ENCODE measurements around the gene MSRB1.
"Not testable (repeated sequence)": the region's sequence is repeated elsewhere in the genome, so short reads cannot be mapped to it uniquely, and the experiment has no call there.

The MSRB1 gene

DNA sequence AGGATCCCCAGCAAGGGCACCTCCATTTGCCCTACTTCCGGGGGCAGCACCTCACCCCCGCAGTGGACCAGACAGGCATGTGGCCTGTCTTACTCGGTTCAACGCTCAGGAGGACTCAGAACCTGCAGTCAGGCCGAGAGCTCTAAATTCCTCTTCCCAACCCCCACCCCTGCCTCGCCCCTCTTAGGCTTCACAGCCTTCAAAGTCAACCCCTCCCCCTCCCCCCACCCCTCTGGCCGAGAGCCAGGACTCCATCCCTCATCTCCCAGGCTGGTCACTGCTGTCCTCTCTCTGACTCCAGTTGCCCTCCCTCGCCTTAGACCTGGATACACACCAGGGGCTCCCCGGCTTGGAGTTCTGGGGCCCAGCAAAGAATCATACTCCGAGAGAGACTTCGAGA is 16.7 kb downstream of the MSRB1 start:
- H3K9ac ChIP-seq (ENCODE audit: low read depth in 1 of 2, low read length in 2 of 2): no peak overlapping the region
- peaks cover 7 to 9% of the 10 kb centered on the region in 2 donors for H3K4me1 ChIP-seq (ENCODE audit: control insufficient read depth in 1 of 2, insufficient read depth in 2 of 2, low read length in 2 of 2)
- H3K9me3 ChIP-seq (ENCODE audit: control insufficient read depth in 1 of 2, low read length in 2 of 2): no peaks in the 10 kb centered on the region
- no peak overlapping the region for H3K27ac ChIP-seq (ENCODE audit: low read depth, low read length)
- H3K4me3 ChIP-seq (ENCODE audit: low read depth in 1 of 2, low read length in 2 of 2): no peak overlapping the region
- H3K27me3 ChIP-seq (ENCODE audit: control insufficient read depth in 1 of 2, insufficient read depth in 2 of 2, low read length in 2 of 2): peaks cover 11 to 19% of the 10 kb centered on the region in 2 donors
- H3K36me3 ChIP-seq (ENCODE audit: control insufficient read depth in 1 of 2, insufficient read depth in 2 of 2, low read length in 2 of 2): no peaks in the 10 kb centered on the region

DNA sequence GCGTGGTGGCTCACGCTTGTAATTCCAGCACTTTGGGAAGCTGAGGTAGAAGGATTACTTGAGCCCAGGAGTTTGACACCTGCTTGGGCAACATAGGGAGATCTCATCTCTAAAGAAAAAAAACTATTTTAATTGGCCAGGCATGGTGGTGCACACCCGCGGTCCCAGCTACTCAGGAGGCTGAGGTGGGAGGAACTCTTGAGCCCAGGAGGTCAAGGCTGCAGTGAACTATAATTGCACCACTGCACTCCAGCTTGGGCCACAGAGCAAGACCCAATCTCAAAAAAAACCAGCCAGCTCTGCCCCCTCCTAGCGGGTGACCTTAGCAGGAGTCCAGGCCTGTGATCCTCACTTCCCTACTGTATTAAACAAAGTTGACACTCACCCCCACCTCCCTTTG is 18.9 kb downstream of the MSRB1 start:
- H3K4me3 ChIP-seq (ENCODE audit: low read depth in 1 of 2, low read length in 2 of 2): no peak overlapping the region
- no peak overlapping the region for H3K9ac ChIP-seq (ENCODE audit: low read depth in 1 of 2, low read length in 2 of 2)
- no peaks in the 10 kb centered on the region for H3K9me3 ChIP-seq (ENCODE audit: control insufficient read depth in 1 of 2, low read length in 2 of 2)
- H3K27ac ChIP-seq (ENCODE audit: low read depth, low read length): no peak overlapping the region
- H3K27me3 ChIP-seq (ENCODE audit: control insufficient read depth in 1 of 2, insufficient read depth in 2 of 2, low read length in 2 of 2): peaks cover 33 to 40% of the 10 kb centered on the region in 2 donors
- peaks cover 4 to 6% of the 10 kb centered on the region in 2 donors for H3K4me1 ChIP-seq (ENCODE audit: control insufficient read depth in 1 of 2, insufficient read depth in 2 of 2, low read length in 2 of 2)
- H3K36me3 ChIP-seq (ENCODE audit: control insufficient read depth in 1 of 2, insufficient read depth in 2 of 2, low read length in 2 of 2): no peaks in the 10 kb centered on the region

DNA sequence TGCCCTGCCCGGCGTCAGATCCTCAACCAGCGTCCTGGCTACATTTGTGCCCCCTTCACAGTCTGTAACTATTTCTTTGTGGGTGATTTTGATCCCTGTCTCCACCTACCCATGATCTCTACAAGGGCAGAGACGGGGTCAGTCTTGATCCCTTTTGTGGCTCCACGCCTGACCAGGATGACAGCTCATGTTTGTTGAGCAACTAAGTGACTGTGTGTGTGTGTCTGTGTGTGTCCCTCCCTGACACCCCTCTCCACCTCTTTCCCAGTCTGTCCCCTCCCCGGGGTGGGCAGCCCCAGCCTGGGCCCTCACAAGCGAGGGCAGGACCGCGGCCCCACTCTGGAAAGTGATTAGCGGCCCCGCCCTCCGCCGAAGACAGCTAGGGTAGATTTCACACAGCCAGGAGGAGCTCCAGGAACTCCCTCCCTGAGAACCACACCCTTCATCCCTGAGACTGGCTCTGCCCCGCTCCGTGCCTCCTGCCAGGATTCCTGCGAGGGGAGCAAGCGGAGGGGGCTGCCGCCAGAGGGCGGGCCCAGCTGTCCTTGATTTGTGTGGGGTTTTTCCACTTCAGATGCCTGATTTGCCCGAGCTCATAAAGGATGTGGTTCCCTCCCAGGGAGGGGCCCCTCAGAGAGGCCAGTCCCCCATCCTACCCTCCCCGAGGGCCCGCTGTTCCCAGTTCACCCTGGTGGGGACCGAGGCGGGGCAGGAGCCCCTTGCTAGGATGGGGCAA is 19.5 kb downstream of the MSRB1 start:
- no peaks in the 10 kb centered on the region for H3K9me3 ChIP-seq (ENCODE audit: control insufficient read depth in 1 of 2, low read length in 2 of 2)
- H3K27me3 ChIP-seq (ENCODE audit: control insufficient read depth in 1 of 2, insufficient read depth in 2 of 2, low read length in 2 of 2): peaks cover 39 to 46% of the 10 kb centered on the region in 2 donors
- H3K4me3 ChIP-seq (ENCODE audit: low read depth in 1 of 2, low read length in 2 of 2): no peak overlapping the region
- H3K36me3 ChIP-seq (ENCODE audit: control insufficient read depth in 1 of 2, insufficient read depth in 2 of 2, low read length in 2 of 2): no peaks in the 10 kb centered on the region
- H3K27ac ChIP-seq (ENCODE audit: low read depth, low read length): no peak overlapping the region
- H3K4me1 ChIP-seq (ENCODE audit: control insufficient read depth in 1 of 2, insufficient read depth in 2 of 2, low read length in 2 of 2): peaks cover 4 to 10% of the 10 kb centered on the region in 2 donors
- H3K9ac ChIP-seq (ENCODE audit: low read depth in 1 of 2, low read length in 2 of 2): no peak overlapping the region

DNA sequence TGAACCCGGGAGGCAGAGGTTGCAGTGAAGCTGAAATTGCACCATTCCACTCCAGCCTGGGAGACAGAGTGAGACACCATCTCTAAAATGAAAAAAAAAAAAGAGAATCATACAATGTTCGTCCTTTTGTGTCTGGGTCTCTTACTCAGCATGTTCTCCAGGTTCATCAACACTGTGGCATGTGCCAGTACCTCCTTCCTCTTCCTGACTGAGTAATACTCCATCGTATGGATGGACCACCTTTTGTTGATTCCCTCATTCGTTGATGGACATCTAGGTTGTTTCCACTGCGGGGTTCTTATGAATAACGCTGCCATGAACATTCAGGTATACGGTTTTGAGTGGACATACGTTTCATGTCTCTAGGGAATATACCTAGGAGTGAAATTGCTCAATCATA is 20.6 kb downstream of the MSRB1 start:
- Histone ChIP-seq H3K36me3 (ENCODE audit: control insufficient read depth in 1 of 2, insufficient read depth in 2 of 2, low read length in 2 of 2) (no peaks in the 10 kb centered on the region), H3K27me3 (ENCODE audit: control insufficient read depth in 1 of 2, insufficient read depth in 2 of 2, low read length in 2 of 2) (peaks cover 44 to 51% of the 10 kb centered on the region in 2 donors)

DNA sequence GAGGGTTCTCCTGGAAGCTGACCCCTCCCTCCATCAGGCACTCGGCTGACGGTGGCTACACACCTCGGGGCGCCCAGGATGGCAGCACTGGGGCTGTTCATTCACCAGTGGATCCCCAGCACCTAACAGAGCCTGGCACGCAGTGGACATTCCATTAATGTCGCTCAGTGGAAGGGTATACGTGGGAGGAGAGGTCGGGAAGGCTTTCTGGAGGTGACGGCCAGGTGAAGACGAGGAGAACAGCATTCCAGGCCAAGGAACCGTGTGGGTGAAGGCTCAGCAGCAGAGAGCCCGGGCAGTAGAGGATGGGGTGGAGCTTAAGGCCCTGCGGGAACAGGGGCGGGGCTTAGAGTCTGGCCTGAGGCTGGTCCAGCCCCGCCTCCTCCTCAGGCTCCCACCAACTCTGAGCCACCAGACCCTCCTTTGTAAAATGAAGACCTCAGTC is 22.2 kb downstream of the MSRB1 start:
- Histone ChIP-seq H3K27ac (ENCODE audit: low read depth, low read length) (no peak overlapping the region), H3K9ac (ENCODE audit: low read depth in 1 of 2, low read length in 2 of 2) (no peak overlapping the region), H3K4me1 (ENCODE audit: control insufficient read depth in 1 of 2, insufficient read depth in 2 of 2, low read length in 2 of 2) (peaks cover 4 to 15% of the 10 kb centered on the region in 2 donors), H3K9me3 (ENCODE audit: control insufficient read depth in 1 of 2, low read length in 2 of 2) (no peaks in the 10 kb centered on the region), H3K27me3 (ENCODE audit: control insufficient read depth in 1 of 2, insufficient read depth in 2 of 2, low read length in 2 of 2) (peaks cover 58 to 67% of the 10 kb centered on the region in 2 donors), H3K4me3 (ENCODE audit: low read depth in 1 of 2, low read length in 2 of 2) (no peak overlapping the region), H3K36me3 (ENCODE audit: control insufficient read depth in 1 of 2, insufficient read depth in 2 of 2, low read length in 2 of 2) (no peaks in the 10 kb centered on the region)

More for the DNA sequence above, 20.6 kb downstream of the MSRB1 start:
- peaks cover 4 to 15% of the 10 kb centered on the region in 2 donors for H3K4me1 ChIP-seq (ENCODE audit: control insufficient read depth in 1 of 2, insufficient read depth in 2 of 2, low read length in 2 of 2)
- H3K9me3 ChIP-seq (ENCODE audit: control insufficient read depth in 1 of 2, low read length in 2 of 2): no peaks in the 10 kb centered on the region
- H3K27ac ChIP-seq (ENCODE audit: low read depth, low read length): no peak overlapping the region
- H3K9ac ChIP-seq (ENCODE audit: low read depth in 1 of 2, low read length in 2 of 2): no peak overlapping the region
- H3K4me3 ChIP-seq (ENCODE audit: low read depth in 1 of 2, low read length in 2 of 2): no peak overlapping the region

DNA sequence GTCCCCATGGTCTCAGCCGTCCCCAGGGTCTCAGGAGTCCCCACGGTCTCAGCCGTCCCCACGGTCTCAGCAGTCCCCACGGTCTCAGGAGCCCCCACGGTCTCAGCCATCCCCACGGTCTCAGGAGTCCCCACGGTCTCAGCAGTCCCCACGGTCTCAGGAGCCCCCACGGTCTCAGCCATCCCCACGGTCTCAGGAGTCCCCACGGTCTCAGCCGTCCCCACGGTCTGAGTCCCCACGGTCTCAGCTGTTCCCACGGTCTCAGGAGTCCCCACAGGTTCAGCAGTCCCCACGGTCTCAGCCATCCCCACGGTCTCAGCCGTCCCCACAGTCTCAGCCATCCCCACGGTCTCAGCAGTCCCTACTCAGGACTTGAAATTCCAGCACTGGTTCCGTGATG is 22.9 kb downstream of the MSRB1 start:
- not testable (repeated sequence) for H3K36me3 ChIP-seq (ENCODE audit: control insufficient read depth in 1 of 2, insufficient read depth in 2 of 2, low read length in 2 of 2); H3K9me3 ChIP-seq (ENCODE audit: control insufficient read depth in 1 of 2, low read length in 2 of 2); H3K27ac ChIP-seq (ENCODE audit: low read depth, low read length); H3K4me3 ChIP-seq (ENCODE audit: low read depth in 1 of 2, low read length in 2 of 2); H3K9ac ChIP-seq (ENCODE audit: low read depth in 1 of 2, low read length in 2 of 2)
- peaks cover 4 to 15% of the 10 kb centered on the region in 2 donors for H3K4me1 ChIP-seq (ENCODE audit: control insufficient read depth in 1 of 2, insufficient read depth in 2 of 2, low read length in 2 of 2)
- H3K27me3 ChIP-seq (ENCODE audit: control insufficient read depth in 1 of 2, insufficient read depth in 2 of 2, low read length in 2 of 2): peaks cover 60 to 70% of the 10 kb centered on the region in 2 donors

DNA sequence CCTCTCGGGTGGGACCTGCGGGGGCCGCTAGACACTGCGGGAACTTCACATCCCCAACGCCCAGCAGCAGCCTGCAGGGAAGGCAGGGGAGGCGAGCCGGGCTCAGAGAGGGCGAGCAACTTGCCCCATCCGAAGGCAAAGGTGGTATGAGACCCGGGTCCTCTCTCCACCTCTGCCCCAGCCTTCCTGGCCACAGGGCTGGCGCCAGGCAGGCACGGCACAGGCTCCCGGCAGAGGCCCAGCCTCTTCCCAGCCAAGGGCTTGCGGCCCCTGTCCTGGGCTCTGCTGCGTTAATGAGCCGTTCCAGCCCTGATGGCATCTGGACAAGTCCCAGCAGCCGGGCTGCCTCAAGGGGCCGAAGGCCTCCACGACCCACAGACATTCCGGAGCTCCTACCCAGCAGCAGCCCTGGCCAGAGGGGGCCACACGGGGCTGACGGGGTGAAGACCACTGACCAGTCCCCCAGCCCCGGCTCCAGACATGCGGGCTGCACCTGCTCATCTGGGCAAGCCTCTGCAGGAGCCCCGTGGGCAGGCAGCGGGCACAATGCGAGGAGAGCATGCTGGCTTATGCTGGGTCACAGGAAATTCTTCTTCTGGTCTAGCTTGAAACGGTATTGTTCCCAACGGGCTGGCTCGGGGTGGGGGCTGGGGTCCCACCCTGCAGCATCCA is 23.5 kb downstream of the MSRB1 start:
- H3K27me3 ChIP-seq (ENCODE audit: control insufficient read depth in 1 of 2, insufficient read depth in 2 of 2, low read length in 2 of 2): peaks cover 60 to 70% of the 10 kb centered on the region in 2 donors
- H3K4me1 ChIP-seq (ENCODE audit: control insufficient read depth in 1 of 2, insufficient read depth in 2 of 2, low read length in 2 of 2): peaks cover 6 to 17% of the 10 kb centered on the region in 2 donors
- H3K9me3 ChIP-seq (ENCODE audit: control insufficient read depth in 1 of 2, low read length in 2 of 2): no peaks in the 10 kb centered on the region
- no peak overlapping the region for H3K9ac ChIP-seq (ENCODE audit: low read depth in 1 of 2, low read length in 2 of 2)
- no peak overlapping the region for H3K4me3 ChIP-seq (ENCODE audit: low read depth in 1 of 2, low read length in 2 of 2)
- H3K36me3 ChIP-seq (ENCODE audit: control insufficient read depth in 1 of 2, insufficient read depth in 2 of 2, low read length in 2 of 2): no peaks in the 10 kb centered on the region
- no peak overlapping the region for H3K27ac ChIP-seq (ENCODE audit: low read depth, low read length)

DNA sequence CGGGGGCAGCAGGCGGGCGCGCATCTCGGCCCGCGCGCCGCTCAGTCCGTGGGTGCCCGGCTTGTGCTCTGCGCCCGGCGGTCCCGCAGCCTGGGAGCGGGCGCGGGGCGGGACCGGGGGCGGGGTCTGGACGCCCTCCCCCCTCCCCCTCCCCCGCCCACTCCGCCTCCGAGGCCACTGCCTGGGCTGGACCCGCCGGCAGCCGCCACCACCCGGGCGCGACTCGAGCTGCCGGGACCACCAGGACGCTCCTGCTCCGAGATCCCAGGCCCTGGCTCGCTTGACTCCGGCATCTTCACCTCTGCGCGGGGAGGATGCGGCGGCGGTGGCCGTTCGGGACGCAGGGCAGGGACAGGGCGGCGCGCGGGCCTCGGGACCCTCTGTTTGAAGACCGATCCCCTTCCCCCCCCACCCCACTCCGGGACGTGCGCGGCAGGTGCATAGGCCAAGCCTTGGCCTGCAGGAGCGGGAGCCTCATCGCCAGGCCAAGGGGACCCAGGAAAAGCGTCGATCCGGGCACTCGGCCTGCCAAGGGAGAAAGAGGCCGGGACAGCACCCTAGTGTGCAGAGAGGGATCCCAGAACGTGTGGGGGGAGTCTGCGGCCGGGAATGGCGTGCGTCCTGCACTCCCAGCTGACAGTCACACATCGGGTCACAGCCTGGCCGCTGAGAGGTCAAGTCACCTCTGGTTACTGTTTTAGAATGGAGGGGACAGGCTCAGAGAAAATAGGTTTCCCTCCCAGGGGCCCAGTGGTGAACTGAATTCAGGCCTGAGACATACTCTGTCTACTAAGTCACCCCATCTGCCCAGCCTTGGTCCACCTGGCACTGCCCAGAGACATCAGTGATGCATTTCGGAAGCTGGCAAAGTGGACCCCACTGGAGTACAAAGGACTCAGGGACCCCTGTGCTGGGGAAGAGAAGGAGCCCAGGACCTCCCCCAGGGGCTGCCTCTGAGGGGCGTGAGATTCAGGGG is 24.4 kb downstream of the MSRB1 start, which contains the start of gene HS3ST6:
Gene HS3ST6 (minus strand): TSS at position 65 of the 976 bp plus-strand sequence. CDS start 92 bp downstream, outside the sequence.
- H3K36me3 ChIP-seq (ENCODE audit: control insufficient read depth in 1 of 2, insufficient read depth in 2 of 2, low read length in 2 of 2): no peaks in the 10 kb centered on the region
- H3K27me3 ChIP-seq (ENCODE audit: control insufficient read depth in 1 of 2, insufficient read depth in 2 of 2, low read length in 2 of 2): peaks cover 60 to 68% of the 10 kb centered on the region in 2 donors
- no peak within 1 kb of the TSS for H3K27ac ChIP-seq (ENCODE audit: low read depth, low read length)
- H3K4me3 ChIP-seq (ENCODE audit: low read depth in 1 of 2, low read length in 2 of 2): no peak within 1 kb of the TSS
- H3K4me1 ChIP-seq (ENCODE audit: control insufficient read depth in 1 of 2, insufficient read depth in 2 of 2, low read length in 2 of 2): peaks cover 10 to 23% of the 10 kb centered on the region in 2 donors
- H3K9ac ChIP-seq (ENCODE audit: low read depth in 1 of 2, low read length in 2 of 2): no peak within 1 kb of the TSS
- no peaks in the 10 kb centered on the region for H3K9me3 ChIP-seq (ENCODE audit: control insufficient read depth in 1 of 2, low read length in 2 of 2)

DNA sequence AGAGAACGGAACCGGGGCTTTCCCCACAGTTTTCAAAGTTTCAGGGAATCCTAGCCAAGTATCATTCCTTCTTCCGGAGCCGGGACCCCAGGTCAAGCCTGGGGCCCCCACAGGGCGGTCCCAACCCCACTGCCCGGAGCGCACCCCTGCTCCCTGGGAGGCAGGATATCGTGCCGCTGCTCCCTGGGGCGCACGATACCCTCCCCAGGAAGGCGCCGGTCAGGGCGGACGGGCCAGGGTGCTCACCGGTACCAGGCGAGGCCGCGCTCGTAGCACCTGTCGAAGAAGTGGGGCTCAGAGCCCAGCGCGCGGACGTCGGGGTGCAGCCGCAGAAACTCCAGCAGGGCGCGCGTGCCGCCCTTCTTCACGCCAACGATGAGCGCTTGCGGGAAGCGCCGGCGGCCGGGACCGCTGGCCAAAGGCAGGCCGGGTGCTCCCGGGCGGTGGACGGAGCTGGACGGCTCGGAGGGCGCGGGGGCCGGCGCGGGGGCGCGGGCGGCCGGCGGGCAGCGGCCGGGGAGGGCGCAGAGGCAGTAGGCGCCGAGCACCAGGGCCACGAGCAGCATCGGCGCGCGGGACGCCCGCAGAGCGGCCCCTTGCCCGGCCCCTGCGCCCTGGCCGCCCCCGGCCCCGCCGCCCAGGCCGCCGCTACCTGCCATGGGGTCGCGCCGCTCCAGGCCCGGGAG is 25.2 kb downstream of the MSRB1 start:
- H3K9me3 ChIP-seq (ENCODE audit: control insufficient read depth in 1 of 2, low read length in 2 of 2): no peaks in the 10 kb centered on the region
- H3K9ac ChIP-seq (ENCODE audit: low read depth in 1 of 2, low read length in 2 of 2): no peak overlapping the region
- peaks cover 15 to 21% of the 10 kb centered on the region in 2 donors for H3K4me1 ChIP-seq (ENCODE audit: control insufficient read depth in 1 of 2, insufficient read depth in 2 of 2, low read length in 2 of 2)
- H3K27ac ChIP-seq (ENCODE audit: low read depth, low read length): no peak overlapping the region
- no peak overlapping the region for H3K4me3 ChIP-seq (ENCODE audit: low read depth in 1 of 2, low read length in 2 of 2)
- no peaks in the 10 kb centered on the region for H3K36me3 ChIP-seq (ENCODE audit: control insufficient read depth in 1 of 2, insufficient read depth in 2 of 2, low read length in 2 of 2)
- peaks cover 54 to 60% of the 10 kb centered on the region in 2 donors for H3K27me3 ChIP-seq (ENCODE audit: control insufficient read depth in 1 of 2, insufficient read depth in 2 of 2, low read length in 2 of 2)

Measured in duodenal mucosa (tissue), 2 donors.